Measurements from ENCODE around the gene GMEB2.

The GMEB2 gene

DNA sequence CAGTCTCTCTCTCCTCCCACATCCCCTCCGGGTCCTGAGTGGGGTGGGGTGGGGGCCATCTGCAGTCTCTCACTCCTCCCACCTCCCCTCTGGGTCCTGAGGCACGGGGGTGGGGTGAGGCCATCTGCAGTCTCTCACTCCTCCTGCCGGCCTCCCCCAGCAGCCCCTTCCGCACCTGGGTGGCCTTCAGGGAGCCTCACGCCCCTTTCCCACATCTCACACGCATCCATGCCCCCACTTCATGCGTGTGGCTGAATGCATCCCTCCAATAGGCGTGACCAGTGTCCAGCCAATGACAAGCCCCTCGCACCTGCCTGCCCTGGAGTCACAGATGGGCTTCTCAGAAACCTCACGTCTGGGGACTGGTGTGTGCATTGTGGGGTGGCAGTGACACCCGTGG is 78.4 kb downstream of the GMEB2 start:
- in situ Hi-C loops (cut with HindIII; ENCODE audit: low sequenced_read_pairs), result no loop called here

GRCh38 chr20:63547725-63548480 is 79.0 kb downstream of the GMEB2 start, which contains the start of gene SRMS:
TSS of gene SRMS (minus strand) at chr20:63547749. CDS start at chr20:63547463, 286 bp downstream.
- in situ Hi-C loops (cut with HindIII; ENCODE audit: low sequenced_read_pairs), result no loop called here

GRCh38 chr20:63546956-63547724 is 79.8 kb downstream of the GMEB2 start:
- in situ Hi-C loops (cut with HindIII; ENCODE audit: low sequenced_read_pairs), result no loop called here

- in situ Hi-C loops (cut with HindIII; ENCODE audit: low sequenced_read_pairs), result no loop called here
Measured at GRCh38 chr20:63546256-63546955, 80.5 kb downstream of the GMEB2 start.

DNA sequence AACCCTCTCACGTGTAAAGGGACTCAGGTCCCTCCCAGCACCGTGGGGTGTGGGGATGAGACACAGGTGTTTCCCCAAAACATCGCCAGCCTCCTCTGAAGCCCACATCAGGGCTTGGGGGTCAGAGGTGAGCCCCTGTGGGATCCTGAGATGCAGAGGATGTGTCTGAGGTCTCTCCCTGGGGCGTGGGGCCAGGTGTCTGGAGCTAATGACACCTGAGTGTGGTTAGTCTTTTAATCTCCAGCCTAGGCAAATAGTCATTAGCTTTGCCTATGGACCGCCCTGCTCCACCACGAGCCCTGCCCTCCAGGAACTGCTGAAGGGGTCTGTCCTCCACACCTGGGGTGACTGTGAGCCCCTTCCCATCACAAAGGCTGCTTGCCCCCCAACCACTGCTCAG is 81.1 kb downstream of the GMEB2 start:
- in situ Hi-C loops (cut with HindIII; ENCODE audit: low sequenced_read_pairs), result no loop called here

- in situ Hi-C loops (cut with HindIII; ENCODE audit: low sequenced_read_pairs), result no loop called here
Measured at GRCh38 chr20:63544958-63545516, 81.9 kb downstream of the GMEB2 start.

GRCh38 chr20:63544241-63544957 is 82.5 kb downstream of the GMEB2 start:
- in situ Hi-C loops (cut with HindIII; ENCODE audit: low sequenced_read_pairs), result no loop called here

DNA sequence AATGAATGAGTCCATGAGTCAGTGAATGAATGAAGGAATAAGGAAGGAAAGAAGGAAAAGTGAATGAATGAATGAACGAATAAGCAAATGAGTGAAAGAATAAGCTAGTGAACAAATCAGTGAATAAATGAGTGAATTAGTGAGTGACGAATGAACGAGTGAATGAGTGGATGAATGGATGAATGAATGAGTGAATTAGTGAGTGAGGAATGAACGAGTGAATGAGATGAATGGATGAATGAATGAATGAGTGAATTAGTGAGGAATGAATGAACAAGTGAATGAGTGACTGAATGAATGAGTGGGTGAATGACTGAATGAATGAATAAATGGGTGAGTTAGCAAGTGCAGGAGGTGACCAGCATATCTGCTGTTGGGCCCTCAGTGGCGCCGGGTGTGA is 83.2 kb downstream of the GMEB2 start:
- in situ Hi-C loops (cut with HindIII; ENCODE audit: low sequenced_read_pairs), result no loop called here

GRCh38 chr20:63543131-63543530 is 83.8 kb downstream of the GMEB2 start:
- in situ Hi-C loops (cut with HindIII; ENCODE audit: low sequenced_read_pairs), result no loop called here

GRCh38 chr20:63542696-63543095 is 84.2 kb downstream of the GMEB2 start:
- in situ Hi-C loops (cut with HindIII; ENCODE audit: low sequenced_read_pairs), result no loop called here

GRCh38 chr20:63542031-63542559 is 84.8 kb downstream of the GMEB2 start:
- in situ Hi-C loops (cut with HindIII; ENCODE audit: low sequenced_read_pairs), result no loop called here

DNA sequence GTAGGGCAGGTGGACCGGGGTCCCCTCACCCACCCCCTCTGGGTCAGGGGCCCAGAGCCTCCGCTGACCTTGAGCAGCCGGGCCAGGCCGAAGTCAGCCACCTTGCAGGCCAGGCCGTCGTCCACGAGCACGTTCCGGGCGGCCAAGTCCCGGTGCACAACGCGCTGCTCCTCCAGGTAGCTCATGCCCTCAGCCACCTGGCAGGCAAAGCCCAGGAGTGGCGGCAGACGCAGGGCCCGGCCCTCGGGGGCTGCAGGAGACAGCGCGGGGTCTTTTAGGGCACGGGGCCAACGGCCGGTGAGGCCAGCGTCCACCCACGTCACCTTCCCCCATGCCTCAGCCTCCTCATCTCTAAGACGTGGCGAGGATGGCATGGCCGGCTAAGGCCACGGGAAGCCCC is 85.5 kb downstream of the GMEB2 start:
- in situ Hi-C loops (cut with HindIII; ENCODE audit: low sequenced_read_pairs), result no loop called here

GRCh38 chr20:63540417-63541186 is 86.3 kb downstream of the GMEB2 start:
- in situ Hi-C loops (cut with HindIII; ENCODE audit: low sequenced_read_pairs), result no loop called here

GRCh38 chr20:63539441-63540370 is 87.2 kb downstream of the GMEB2 start:
- in situ Hi-C loops (cut with HindIII; ENCODE audit: low sequenced_read_pairs), result loop anchor here (5.0 to 10.0 kb wide), 6 partner anchors 55 to 343 kb away; partner anchors contain the start of gene KCNQ2

DNA sequence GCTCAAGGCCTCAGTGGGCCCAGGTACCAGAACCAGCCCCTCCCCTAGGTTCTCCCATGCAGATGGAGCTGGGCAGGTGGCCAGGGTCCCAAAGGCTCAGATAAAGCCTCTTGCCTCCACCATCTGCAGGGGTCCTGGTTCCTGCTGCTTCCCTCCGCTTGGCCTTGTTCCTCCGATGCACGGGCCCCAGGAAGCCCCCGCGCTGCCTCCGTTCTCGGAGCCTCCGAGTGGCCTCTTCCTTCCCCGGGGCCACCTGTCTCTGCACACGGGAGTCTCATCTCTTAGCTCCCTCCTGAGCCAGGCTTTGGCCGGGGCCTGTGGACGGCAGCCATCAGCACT is 87.8 kb downstream of the GMEB2 start:
- in situ Hi-C loops (cut with HindIII; ENCODE audit: low sequenced_read_pairs), result loop anchor here (5.0 to 10.0 kb wide), 6 partner anchors 56 to 343 kb away; partner anchors contain the start of gene KCNQ2

DNA sequence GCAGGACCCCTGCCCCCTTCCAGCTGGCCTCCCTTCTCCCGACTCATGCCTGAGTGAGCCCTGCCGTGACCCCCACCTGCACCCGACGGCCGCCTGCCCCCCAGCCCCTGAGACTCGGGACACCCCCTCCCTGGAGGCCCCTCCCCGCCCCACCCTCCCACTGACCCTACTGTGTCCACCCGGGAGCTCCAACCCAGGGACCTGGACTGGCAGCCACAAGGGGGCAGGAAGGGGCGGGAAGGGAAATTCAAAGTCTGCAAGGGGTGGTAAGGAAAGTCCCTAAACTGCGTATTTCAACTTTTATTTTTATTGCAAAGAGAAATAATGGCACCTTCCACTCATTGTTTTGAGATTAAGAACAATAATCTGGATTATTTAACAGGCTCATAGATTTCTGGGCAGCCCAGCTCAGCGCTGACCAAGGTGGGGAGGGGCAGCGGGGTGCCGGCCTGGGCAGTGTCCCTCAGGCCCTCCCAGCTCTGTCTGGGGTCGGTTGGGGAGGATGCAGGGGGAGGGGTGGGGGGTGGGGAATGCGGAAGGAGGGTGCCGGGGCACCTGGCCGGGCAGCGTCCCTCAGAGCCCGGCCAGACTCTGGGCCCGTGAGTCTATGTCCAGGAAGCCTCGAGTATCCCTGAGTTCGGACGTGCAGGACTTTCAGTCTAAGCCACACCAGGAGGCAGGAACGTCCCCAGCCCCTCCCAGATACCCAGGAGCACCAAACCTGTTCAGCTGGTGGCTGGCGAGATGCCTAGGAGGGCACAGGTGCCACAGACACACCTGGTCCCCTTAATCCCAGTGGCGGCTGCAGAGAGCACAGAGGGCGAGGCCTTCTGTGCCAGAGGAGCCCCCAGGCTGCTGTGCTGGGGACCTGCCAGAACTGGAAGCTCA is 88.5 kb downstream of the GMEB2 start:
- in situ Hi-C loops (cut with HindIII; ENCODE audit: low sequenced_read_pairs), result loop anchor here (5.0 to 10.0 kb wide), 6 partner anchors 56 to 344 kb away; partner anchors contain the start of gene KCNQ2
